Progenitor cell of endocrine pancreas (in vitro differentiated cells): ENCODE data around the gene GART. TPM values are rescaled to one million over a fixed set of nuclear protein-coding genes. Genes with fewer than 3 reads are reported as not detected.

ENCODE experiments used
- DNase-seq: peaks from one replicate; pipeline ENCODE4 v3.0.0; 2021; ENCODE audit warnings: low spot score; ENCODE audit not compliant: unreplicated experiment
- H3K27ac Mint-ChIP-seq: 2 replicates; pipeline ENCODE4 v1.8.0; 2021; ENCODE audit warnings: mild to moderate bottlenecking, moderate library complexity, mixed read lengths
- H3K27me3 Mint-ChIP-seq: 2 replicates; pipeline ENCODE4 v1.8.0; 2021; ENCODE audit warnings: mixed read lengths
- H3K36me3 Mint-ChIP-seq: 2 replicates; pipeline ENCODE4 v1.8.0; 2022; ENCODE audit warnings: mixed read lengths; ENCODE audit not compliant: insufficient read depth
- H3K4me1 Mint-ChIP-seq: 2 replicates; pipeline ENCODE4 v1.8.0; 2021; ENCODE audit warnings: low read depth, mixed read lengths
- H3K4me3 Mint-ChIP-seq: 2 replicates; pipeline ENCODE4 v1.8.0; 2021; ENCODE audit warnings: low read depth, mild to moderate bottlenecking, moderate library complexity, mixed read lengths
- H3K9me3 Mint-ChIP-seq: 2 replicates; pipeline ENCODE4 v1.8.0; 2021; ENCODE audit warnings: low read depth, mixed read lengths
- CTCF ChIP-seq: fragments of 200-600 bp; sonication (generic); IDR thresholded peaks from one replicate; pipeline ENCODE4 v1.5.0; 2021; ENCODE audit warnings: antibody characterized with exemption, mild to moderate bottlenecking; ENCODE audit not compliant: unreplicated experiment
- total RNA-seq: library from RNA; stranded (reverse); gene quantifications from 2 replicates; pipeline ENCODE4 v1.2.1, GENCODE V29; 2021

Gene GART
- total RNA-seq, 1 donor from 2014 or later, result 100 TPM

GRCh38 chr21:33560965-33561364 is 19.0 kb upstream of the GART start:
- no peak overlapping the region for H3K4me3 Mint-ChIP-seq
- peaks cover 43% of the 10 kb centered on the region for H3K36me3 Mint-ChIP-seq
- TF ChIP-seq CTCF, result no peak
- peak overlapping the region; percentile 2 for H3K27ac Mint-ChIP-seq
- no peaks in the 10 kb centered on the region for H3K9me3 Mint-ChIP-seq
- no peaks in the 10 kb centered on the region for H3K4me1 Mint-ChIP-seq
- no peak for DNase-seq
- no peaks in the 10 kb centered on the region for H3K27me3 Mint-ChIP-seq

GRCh38 chr21:33559813-33560212 is 17.9 kb upstream of the GART start:
- no peak for TF ChIP-seq CTCF
- Mint-ChIP-seq H3K27ac (no peak overlapping the region), H3K36me3 (peaks cover 51% of the 10 kb centered on the region), H3K27me3 (no peaks in the 10 kb centered on the region), H3K4me1 (no peaks in the 10 kb centered on the region), H3K4me3 (no peak overlapping the region), H3K9me3 (no peaks in the 10 kb centered on the region)
- DNase-seq, result no peak

- H3K27me3 Mint-ChIP-seq, result no peaks in the 10 kb centered on the region
- peaks cover 58% of the 10 kb centered on the region for H3K36me3 Mint-ChIP-seq
- DNase-seq, result no peak
- no peak overlapping the region for H3K4me3 Mint-ChIP-seq
- no peaks in the 10 kb centered on the region for H3K4me1 Mint-ChIP-seq
- TF ChIP-seq CTCF, result no peak
- H3K9me3 Mint-ChIP-seq, result no peaks in the 10 kb centered on the region
- no peak overlapping the region for H3K27ac Mint-ChIP-seq
Measured at GRCh38 chr21:33558777-33559421, 17.0 kb upstream of the GART start.

GRCh38 chr21:33557447-33557846 is 15.5 kb upstream of the GART start:
- no peaks in the 10 kb centered on the region for H3K4me1 Mint-ChIP-seq
- H3K9me3 Mint-ChIP-seq, result no peaks in the 10 kb centered on the region
- H3K4me3 Mint-ChIP-seq, result no peak overlapping the region
- peaks cover 59% of the 10 kb centered on the region for H3K36me3 Mint-ChIP-seq
- H3K27me3 Mint-ChIP-seq, result no peaks in the 10 kb centered on the region
- H3K27ac Mint-ChIP-seq, result peak overlapping the region; percentile 64
- TF ChIP-seq CTCF, result no peak
- no peak for DNase-seq

GRCh38 chr21:33554982-33555344 is 13.0 kb upstream of the GART start:
- no peak overlapping the region for H3K27ac Mint-ChIP-seq
- no peaks in the 10 kb centered on the region for H3K4me1 Mint-ChIP-seq
- H3K36me3 Mint-ChIP-seq, result peaks cover 58% of the 10 kb centered on the region
- H3K4me3 Mint-ChIP-seq, result no peak overlapping the region
- H3K27me3 Mint-ChIP-seq, result no peaks in the 10 kb centered on the region
- no peaks in the 10 kb centered on the region for H3K9me3 Mint-ChIP-seq
- no peak for TF ChIP-seq CTCF
- DNase-seq, result no peak
